IPS-18c (cell line): Measurements from ENCODE around the gene ALG1.
"Not testable (repeated sequence)": the region's sequence is repeated elsewhere in the genome, so short reads cannot be mapped to it uniquely, and the experiment has no call there.

Source experiments
- H3K4me3 ChIP-seq: 2 replicates; pipeline ENCODE4 v1.7.0; 2013; ENCODE audit warnings: low read depth, mild to moderate bottlenecking, low read length, moderate library complexity; ENCODE audit not compliant: insufficient read depth
- H3K9me3 ChIP-seq: one replicate; pipeline ENCODE4 v1.6.1; 2013; ENCODE audit warnings: mild to moderate bottlenecking, low read length, moderate library complexity; ENCODE audit not compliant: control insufficient read depth, insufficient read depth

The ALG1 gene

DNA sequence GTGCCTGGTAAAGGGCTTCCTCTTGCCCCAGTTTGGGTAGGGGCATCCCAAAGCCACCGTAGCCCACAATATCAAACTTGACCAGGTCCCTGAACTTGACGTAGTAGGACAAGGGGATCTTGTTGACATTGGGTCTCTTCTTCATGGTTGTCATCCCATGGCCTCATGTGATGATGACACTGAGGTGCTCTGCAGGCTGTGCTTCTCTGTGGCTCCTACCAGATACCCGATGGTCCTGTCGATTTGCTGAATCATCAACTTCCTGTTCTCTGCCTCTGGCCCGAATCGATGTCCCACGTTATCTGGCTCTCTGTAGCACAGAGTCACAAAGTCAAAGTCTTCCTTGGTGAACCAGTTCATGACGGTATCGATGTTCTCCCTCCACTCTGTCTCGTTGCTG lies 39.3 kb downstream of the ALG1 start:
- H3K9me3 ChIP-seq = not testable (repeated sequence)

GRCh38 chr16:5116780-5117295 lies 45.2 kb downstream of the ALG1 start:
- not testable (repeated sequence) for H3K9me3 ChIP-seq, H3K4me3 ChIP-seq

More for the DNA sequence above, 39.3 kb downstream of the ALG1 start:
- H3K4me3 ChIP-seq = not testable (repeated sequence)

- not testable (repeated sequence) for H3K9me3 ChIP-seq, H3K4me3 ChIP-seq
Measured at GRCh38 chr16:5117300-5118087, 45.9 kb downstream of the ALG1 start.

- not testable (repeated sequence) for H3K4me3 ChIP-seq, H3K9me3 ChIP-seq
Measured at GRCh38 chr16:5131467-5132004, 59.9 kb downstream of the ALG1 start.

DNA sequence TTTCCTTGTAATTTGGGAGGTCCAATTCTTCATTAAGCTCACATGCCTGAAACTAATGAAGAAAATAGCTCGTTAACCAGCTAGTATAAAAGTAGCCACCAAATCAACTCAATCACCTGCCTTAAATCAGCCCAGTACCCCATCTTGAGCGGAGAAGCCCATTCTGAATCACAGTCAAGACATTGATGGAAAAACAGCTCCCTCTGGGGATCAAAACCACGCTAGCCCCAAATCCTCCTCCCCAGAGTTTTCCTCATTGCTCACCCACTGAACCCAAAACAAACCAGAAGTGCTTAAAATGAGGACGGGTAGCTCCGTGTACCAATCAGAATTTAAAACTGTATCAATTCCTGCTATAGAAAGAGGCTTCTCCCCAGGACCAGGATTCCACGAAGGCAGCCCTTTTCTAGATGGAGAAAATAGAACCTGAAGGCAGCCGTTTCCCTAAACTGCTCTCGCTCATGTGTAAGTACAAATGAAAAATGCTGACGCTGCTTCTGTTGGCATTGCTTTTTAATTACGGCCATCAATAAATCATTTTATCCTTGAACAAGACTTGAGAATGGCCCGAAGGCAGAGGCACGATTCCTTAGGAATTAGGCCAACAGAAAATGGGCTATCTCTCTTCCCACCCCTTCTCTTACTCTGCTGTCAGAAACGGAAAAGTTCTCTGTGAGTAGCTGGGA lies 61.4 kb downstream of the ALG1 start:
- H3K9me3 ChIP-seq, H3K4me3 ChIP-seq: not testable (repeated sequence)

GRCh38 chr16:5134739-5135452 lies 63.3 kb downstream of the ALG1 start:
- not testable (repeated sequence) for H3K9me3 ChIP-seq, H3K4me3 ChIP-seq
